Ascending aorta (tissue), 2 donors: ENCODE measurements around the gene SLC44A1. TPM values are rescaled to one million over a fixed set of nuclear protein-coding genes. Genes with fewer than 3 reads are reported as not detected.
A peak's percentile ranks its signal among the peaks of the same experiment; 100 is the strongest.

Experiments used
- DNase-seq, 2 donors: peaks; one replicate each; pipeline ENCODE4 v3.0.0-alpha.2; 2019; ENCODE audit warnings: low spot score in 2 of 2
- H3K27ac ChIP-seq, 2 donors: fragments of 200-600 bp; sonication (generic); one replicate each; pipeline ENCODE4 v1.5.1; 2016 to 2017; ENCODE audit warnings: mild to moderate bottlenecking in 1 of 2
- H3K27me3 ChIP-seq: fragments of 200-600 bp; sonication (generic); one replicate; pipeline ENCODE4 v1.5.1; 2017
- H3K36me3 ChIP-seq, 2 donors: fragments of 200-600 bp; sonication (generic); one replicate each; pipeline ENCODE4 v1.5.1; 2016
- H3K4me1 ChIP-seq, 2 donors: fragments of 200-600 bp; sonication (generic); one replicate each; pipeline ENCODE4 v1.5.1; 2016 to 2017; ENCODE audit warnings: mild to moderate bottlenecking in 1 of 2
- H3K4me3 ChIP-seq, 2 donors: fragments of 200-600 bp; sonication (generic); one replicate each; pipeline ENCODE4 v1.5.1; 2016 to 2017; ENCODE audit warnings: mild to moderate bottlenecking in 1 of 2
- H3K9me3 ChIP-seq, 2 donors: fragments of 200-600 bp; sonication (generic); one replicate each; pipeline ENCODE4 v1.5.1; 2016
- intact Hi-C: fragments of 100-400 bp; cut with DNase I; formaldehyde crosslinking; loops from one replicate; pipeline ENCODE4 v1.15.1; 2023
- total RNA-seq: library from RNA; depleted of rRNA; stranded (reverse); fragments of >200 nt; gene quantifications from one replicate; pipeline ENCODE4 v1.1.0, GENCODE V29; 2016
- TF ChIP-seq, protein P1 (sequence below), 3 experiments: fragments of 200-600 bp in 2 of 3; fragments of 450-650 bp in 1 of 3; sonication (generic) in 2 of 3; IDR thresholded peaks; one replicate each; pipeline ENCODE4 v1.5.1; 2016 to 2019; ENCODE audit warnings: antibody characterized with exemption in 3 of 3, mild to moderate bottlenecking in 1 of 3, moderate library complexity in 1 of 3

Gene SLC44A1
- total RNA-seq, 1 donor from 2014 or later = 26.5 TPM

DNA sequence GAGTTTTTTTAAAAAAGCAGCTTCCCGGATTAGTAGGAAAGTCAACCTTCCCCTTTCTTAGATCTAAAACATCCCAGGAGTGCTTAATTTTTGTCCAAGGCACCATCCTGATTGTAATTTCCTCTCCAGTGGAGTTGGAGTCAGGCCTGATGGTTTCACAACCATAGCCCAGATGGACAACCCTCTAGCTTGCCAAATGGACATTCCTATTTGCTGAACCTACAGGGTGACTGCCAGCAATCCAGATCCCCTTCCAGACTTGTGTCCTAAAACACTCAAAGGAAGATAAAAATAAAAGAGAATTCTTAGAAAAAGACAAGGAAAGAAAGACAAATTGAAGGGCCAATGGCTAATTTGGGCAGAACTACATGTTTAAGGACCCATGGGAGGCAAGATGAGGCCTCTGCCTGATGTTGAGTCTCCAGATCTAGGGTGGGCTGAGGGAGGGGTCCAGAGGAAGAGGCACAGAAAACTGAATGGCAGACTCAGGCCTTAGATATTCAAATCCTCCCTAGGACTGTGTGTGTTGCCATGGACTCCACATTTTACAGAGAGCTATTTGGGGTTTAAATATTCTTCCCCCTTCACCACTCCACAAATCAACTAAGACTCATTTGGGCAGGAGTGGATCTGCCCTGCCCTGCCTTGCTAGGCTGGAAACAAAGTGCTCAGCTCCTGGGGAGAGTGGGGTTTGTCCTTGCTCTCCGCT, 38.5 kb upstream of the SLC44A1 start:
- H3K4me3 ChIP-seq = no peak overlapping the region
- peak overlapping the region; percentile 90 for H3K27ac ChIP-seq
- peak in 1 of 2 donors; percentile 90 for DNase-seq
- no peaks in the 10 kb centered on the region for H3K36me3 ChIP-seq
- TF ChIP-seq, protein P1, sequence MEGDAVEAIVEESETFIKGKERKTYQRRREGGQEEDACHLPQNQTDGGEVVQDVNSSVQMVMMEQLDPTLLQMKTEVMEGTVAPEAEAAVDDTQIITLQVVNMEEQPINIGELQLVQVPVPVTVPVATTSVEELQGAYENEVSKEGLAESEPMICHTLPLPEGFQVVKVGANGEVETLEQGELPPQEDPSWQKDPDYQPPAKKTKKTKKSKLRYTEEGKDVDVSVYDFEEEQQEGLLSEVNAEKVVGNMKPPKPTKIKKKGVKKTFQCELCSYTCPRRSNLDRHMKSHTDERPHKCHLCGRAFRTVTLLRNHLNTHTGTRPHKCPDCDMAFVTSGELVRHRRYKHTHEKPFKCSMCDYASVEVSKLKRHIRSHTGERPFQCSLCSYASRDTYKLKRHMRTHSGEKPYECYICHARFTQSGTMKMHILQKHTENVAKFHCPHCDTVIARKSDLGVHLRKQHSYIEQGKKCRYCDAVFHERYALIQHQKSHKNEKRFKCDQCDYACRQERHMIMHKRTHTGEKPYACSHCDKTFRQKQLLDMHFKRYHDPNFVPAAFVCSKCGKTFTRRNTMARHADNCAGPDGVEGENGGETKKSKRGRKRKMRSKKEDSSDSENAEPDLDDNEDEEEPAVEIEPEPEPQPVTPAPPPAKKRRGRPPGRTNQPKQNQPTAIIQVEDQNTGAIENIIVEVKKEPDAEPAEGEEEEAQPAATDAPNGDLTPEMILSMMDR (IDR thresholded peaks at IDR 0.05) = no peak
- intact Hi-C loops = loop anchor here (1.0 to 5.0 kb wide), 3 partner anchors 19 to 91 kb away; partner anchors contain the start of gene SLC44A1
- H3K4me1 ChIP-seq = peaks cover 4 to 17% of the 10 kb centered on the region in 2 donors
- H3K9me3 ChIP-seq = no peaks in the 10 kb centered on the region
- no peaks in the 10 kb centered on the region for H3K27me3 ChIP-seq

DNA sequence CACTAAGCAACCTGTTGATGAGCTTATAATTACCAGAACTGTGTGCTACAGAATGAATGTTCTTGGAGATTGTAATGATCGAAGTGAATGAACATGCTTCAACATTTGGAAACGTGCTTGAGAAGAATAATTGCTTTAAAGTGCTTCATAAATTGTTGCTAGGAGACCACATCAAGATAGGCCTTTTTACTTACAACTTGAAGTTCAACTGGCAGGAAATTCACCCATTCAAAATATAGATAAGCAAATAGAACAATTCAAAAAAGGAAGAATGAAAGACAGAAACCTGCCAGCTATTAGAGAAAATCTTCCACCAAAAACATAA, 38.0 kb upstream of the SLC44A1 start:
- H3K27ac ChIP-seq = peak overlapping the region; percentile 90
- H3K36me3 ChIP-seq = no peaks in the 10 kb centered on the region
- no peaks in the 10 kb centered on the region for H3K27me3 ChIP-seq
- TF ChIP-seq, protein P1 (IDR thresholded peaks at IDR 0.05) = no peak
- no peak for DNase-seq
- no peak overlapping the region for H3K4me3 ChIP-seq
- peaks cover 4 to 17% of the 10 kb centered on the region in 2 donors for H3K4me1 ChIP-seq
- intact Hi-C loops = loop anchor here (5.0 kb wide), 1 partner anchor 91 kb away; no protein-coding TSS in a partner anchor
- H3K9me3 ChIP-seq = no peaks in the 10 kb centered on the region

DNA sequence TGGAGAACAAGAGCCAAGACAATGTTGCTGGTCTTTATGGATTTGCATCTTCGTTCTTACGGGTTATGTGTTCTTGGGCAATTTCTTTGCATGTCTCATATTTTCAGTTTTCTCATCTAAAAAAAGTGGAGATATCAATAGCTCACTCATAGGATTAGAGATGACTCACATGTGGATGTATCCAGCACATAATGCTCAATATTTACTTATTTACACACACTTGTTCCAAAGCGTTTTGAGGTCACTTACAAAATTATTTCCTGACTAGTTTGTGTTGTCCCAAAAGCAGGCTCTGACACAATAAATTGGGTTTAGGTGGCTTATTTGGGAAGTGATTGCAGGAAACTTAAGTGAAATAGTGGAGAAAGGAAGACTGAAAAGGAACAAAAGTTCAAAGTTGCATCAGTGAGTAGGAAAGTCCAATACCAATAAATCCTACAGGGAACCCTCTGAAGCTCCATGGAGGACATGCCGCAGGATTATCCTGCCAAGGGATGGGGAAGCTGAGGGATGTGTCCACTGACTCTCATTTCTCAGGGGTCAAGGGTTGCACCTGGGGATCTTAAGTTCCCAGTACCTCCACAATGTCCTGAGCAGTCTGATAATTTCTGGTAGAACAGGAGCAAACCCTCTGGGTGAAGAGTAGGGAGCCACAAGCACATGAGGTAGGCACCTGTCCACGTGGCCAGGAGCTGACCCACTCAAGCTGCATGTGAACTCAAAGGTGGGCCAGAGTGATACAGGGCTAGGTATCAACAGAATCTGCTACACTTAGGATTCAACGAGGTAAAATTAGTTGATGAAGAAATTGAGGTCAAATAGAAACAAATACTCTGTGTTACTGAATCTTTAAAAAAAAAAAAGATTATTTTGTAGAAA, 37.4 kb upstream of the SLC44A1 start:
- Histone ChIP-seq H3K36me3 (no peaks in the 10 kb centered on the region), H3K27me3 (no peaks in the 10 kb centered on the region), H3K4me1 (peaks cover 4 to 17% of the 10 kb centered on the region in 2 donors), H3K4me3 (no peak overlapping the region), H3K27ac (peak overlapping the region; percentile 90), H3K9me3 (no peaks in the 10 kb centered on the region)
- TF ChIP-seq, protein P1 (IDR thresholded peaks at IDR 0.05) = no peak
- no peak for DNase-seq
- intact Hi-C loops = loop anchor here (5.0 kb wide), 1 partner anchor 90 kb away; no protein-coding TSS in a partner anchor

DNA sequence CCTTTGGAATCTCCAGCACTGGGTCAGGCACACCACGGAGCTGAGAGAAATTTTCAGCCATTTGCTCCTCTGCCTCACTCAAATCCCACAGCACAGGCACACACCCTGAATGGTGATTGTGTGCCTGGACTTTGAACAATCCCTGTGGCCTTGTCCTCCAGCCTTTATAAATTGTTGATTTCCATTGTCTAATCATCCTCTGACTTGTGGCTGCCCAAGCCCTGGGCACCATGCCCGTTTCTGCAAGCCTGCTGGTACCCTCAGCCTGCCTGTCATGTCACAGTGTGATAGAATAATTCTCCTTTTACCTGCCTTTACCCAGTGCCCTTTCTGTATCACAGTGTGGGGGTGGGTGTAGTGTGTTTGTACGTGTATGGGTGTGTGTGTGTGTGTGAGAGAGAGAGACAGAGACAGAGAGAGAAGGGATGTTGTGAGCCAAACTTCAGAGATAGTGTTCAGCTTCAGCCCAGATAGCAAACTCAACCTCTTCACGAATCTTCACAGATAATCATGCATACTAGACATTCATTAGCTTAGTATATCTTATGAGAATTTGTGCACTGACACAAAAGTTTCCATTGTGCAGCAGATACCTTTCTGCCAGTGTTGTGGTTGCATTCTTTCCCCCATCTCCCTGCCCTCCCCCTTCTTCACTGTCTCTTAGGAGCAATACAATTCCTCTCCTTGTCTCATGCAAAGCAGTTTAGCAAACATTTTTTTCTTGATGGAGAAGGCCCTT, 27.8 kb upstream of the SLC44A1 start:
- DNase-seq = no peak
- Histone ChIP-seq H3K27ac (no peak overlapping the region), H3K36me3 (no peaks in the 10 kb centered on the region), H3K27me3 (no peaks in the 10 kb centered on the region), H3K9me3 (no peaks in the 10 kb centered on the region), H3K4me3 (no peak overlapping the region), H3K4me1 (no peaks in the 10 kb centered on the region)
- intact Hi-C loops = no loop called here
- TF ChIP-seq, protein P1 (IDR thresholded peaks at IDR 0.05) = no peak

DNA sequence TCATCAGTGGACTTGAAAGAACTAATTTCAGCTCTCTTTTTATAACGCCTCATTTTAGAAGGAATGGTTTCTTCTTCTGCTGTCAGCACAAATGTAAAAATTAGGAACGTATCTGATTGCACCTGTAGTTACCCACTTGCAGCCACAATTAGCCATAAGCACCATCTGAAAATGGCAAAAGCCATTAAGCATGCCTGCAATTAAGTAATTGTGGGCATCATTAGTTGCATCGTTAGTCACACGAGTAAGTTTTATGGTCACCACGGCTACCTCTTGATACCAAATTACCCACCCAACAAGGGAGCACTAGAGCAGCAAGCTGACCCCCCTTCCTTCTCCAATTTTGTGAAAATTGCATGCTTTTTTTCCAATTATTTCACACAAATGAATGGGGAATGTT, 25.8 kb upstream of the SLC44A1 start:
- no peak overlapping the region for H3K4me3 ChIP-seq
- no peak for DNase-seq
- no peaks in the 10 kb centered on the region for H3K36me3 ChIP-seq
- intact Hi-C loops = no loop called here
- no peaks in the 10 kb centered on the region for H3K4me1 ChIP-seq
- H3K9me3 ChIP-seq = peaks cover 0 to 5% of the 10 kb centered on the region in 2 donors
- TF ChIP-seq, protein P1 (IDR thresholded peaks at IDR 0.05) = no peak
- H3K27ac ChIP-seq = no peak overlapping the region
- H3K27me3 ChIP-seq = no peaks in the 10 kb centered on the region
